Stimulated activated CD8-positive, alpha-beta memory T cell treated with anti-CD3 and anti-CD28 coated beads, Interleukin-7, amount 100 ng/mL, for 1 hour (primary cell): ENCODE results near the gene LDLRAD3.
"Not testable (repeated sequence)": the region's sequence is repeated elsewhere in the genome, so short reads cannot be mapped to it uniquely, and the experiment has no call there.

ENCODE experiments used
- DNase-seq, 2 donors: peaks; one replicate each; pipeline ENCODE4 v3.0.0-alpha.2; 2020; ENCODE audit warnings: low read depth in 2 of 2

LDLRAD3 gene

DNA sequence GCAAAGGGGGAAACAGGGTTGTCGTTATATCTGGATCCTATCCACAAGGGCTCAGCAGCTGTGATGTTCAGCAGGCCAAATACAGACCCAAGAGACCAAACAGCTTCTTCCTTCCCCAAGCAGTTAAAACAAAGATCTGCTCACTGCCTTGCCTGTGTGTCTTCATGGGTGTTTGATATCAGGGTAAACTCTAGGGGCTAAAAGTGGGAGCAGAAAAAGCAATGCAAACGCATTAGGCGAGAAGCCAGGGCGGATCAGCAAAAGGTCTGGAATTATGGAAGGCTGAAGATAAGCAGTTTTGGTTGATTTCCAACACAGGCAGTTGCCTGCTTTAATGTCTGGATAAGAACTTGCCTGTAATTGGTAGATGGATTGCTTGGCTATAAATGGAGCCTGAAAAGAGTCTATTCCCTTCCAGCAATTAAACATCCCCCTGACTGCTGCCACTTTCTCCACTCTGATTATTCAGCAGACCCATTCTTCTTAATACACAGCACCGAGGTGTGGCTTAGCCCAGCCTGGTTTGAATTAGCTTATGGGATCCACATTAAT, 219.1 kb downstream of the LDLRAD3 start:
- DNase-seq, result no peak

DNA sequence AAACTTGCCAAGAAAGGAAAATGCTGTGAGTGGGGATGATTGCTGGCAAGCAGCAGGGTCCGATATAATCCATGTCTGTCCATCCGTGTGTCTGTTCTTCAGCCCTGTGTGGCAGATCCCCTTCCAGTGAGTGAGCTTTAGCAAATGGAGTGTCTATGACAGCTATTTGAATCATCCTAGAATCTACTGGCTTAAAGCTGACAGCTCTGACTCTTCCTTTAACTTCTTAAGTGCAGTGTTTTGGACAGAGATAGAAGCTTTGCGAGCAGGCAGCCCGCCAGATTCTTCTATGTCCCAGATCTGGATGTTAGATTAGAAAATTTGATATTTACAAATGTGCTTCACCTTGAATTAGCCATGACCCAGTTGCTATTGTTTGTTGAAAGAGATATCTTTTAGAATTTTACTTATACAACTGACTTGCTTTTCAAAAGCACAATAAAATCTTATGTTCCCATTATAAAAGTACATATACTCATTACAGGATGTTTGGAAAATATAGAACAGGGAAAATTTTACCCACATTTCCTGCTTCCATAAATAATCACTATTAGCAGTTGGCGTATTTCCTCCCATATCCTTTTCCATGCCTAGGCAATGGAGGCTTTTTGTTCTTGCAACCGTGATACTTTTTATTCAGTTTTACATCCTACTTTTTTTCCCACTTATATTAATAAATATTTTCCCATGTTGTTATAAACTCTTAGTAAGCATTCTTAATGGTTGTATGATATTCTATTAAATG, 220.8 kb downstream of the LDLRAD3 start:
- DNase-seq, result no peak

DNA sequence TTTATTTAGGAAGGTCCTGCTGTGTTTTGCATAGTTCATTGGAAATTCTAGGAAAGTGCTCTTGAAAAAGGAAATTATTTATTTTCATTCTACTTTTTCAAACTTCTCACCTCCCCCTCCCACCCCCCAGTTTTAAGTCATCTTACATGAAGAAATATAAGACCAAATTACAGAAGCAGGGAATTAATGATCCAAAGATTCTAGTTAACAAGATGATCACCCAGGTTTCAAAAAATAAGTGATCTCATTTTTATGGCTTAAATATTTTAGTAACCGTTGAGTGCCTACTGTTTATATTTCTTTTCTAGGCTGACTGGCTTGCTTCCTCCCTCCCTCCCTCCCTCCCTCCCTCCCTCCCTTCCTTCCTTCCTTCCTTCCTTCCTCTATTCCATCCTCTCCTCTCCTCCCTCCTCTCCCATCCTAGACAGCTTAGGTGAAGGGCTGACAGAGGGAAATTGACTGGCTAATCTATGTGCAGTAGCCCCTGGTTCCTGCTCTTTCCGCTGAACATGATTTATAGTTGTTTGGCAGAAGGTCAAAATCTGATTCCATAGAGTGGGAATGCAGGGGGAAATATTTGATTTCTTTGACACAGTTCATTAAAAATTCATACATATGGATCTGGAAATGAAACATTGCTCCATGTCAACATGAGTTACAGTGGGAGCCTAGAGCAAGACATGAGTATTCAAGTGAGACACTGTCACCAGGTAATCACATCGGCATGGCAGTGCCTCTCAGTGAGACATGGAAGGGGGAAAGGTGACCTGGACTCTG, 221.9 kb downstream of the LDLRAD3 start:
- DNase-seq, result no peak

DNA sequence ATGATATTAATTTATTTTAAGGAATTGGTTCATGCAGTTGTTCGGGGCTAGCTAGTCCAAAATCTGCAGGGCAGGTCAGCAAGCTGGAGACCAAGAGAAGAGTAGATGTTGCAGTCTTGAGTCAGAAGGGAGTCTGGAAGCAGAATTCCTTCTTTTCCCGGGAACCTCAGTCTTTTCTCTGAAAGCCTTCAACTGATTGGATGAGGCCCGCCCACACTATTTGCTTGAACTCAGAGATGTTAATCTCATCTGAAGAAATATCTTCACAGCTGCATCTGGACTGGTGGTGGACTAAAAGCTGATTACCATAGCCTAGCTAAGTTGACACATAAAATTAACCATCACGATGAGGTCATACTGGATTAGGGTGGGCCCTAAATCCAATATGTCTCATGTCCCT, 223.2 kb downstream of the LDLRAD3 start:
- no peak for DNase-seq

DNA sequence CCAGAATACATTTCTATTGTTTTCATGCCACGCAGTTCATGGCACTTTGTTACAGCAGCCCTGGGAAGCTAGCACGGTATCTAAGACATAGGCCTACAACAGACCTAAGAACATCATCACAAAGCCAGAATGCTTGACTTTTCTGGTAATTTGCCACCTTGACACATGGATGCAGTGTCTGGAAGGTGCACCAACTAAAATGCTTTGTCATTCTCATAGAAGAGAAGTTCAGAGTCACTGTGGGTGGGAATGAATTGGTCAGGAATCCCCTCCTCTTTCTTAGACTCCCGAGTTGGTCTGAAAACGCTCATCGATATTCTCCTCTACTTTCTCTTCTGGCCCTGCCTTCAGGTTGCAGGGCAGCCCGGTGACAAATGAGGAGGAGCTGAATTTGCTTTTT, 223.9 kb downstream of the LDLRAD3 start:
- DNase-seq, result no peak

DNA sequence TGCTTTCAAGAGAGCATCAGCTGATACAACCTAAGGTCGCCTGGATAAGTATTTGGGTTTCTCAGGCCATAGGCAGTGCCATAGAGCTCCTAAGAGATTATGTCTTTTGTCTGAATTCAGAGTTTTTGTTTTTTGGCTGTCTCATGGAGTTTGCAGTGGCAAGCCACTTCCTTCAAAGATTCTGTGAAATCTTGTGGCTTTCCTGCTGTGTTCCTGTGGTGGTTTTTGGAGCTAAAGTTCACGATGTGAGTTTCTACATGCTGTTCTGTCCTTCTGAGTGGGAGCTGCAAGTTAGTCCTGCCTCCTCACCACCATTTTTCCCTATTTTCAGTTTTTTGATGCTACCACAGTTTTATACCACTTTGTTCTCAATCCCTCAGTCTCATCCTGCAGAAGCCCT, 234.0 kb downstream of the LDLRAD3 start:
- DNase-seq, result no peak

DNA sequence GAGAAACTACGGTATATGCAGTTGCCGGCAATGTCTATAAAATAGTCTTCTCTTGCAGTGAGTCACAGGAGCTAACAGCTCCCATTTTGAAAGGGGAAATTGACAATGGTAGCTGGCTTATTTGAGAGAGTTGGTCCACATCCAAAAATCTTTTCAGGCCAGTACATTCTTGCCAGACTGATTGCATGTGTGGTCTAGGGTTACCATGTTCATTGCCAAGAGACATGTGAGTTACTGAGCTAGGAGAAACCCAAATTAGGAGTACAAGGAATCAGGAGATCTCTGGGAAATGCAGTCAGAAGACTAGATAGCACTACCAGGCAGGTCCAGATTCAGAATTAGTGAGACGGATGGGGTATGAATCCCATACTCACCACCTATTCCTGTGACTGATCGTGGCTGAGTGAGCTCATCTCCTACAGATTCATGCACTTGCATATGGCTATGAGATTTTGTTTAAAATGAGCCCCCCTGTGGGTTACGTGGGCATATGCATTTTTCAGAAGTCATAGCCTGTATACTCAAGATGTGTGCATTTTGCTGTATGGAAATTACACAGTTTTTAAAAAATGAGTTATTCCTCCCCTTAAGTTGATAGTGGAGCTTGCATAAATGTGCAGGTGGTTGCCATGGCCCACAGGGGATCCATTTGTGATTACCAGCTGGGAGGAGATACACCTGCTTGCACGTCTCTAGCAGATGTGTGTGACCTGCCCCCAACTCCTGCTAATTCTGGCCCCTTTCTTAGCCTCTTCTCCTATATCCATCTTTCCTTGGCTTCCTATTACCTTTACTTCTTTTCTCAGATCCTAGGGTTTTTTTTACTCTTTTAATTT, 242.7 kb downstream of the LDLRAD3 start:
- DNase-seq, result no peak

DNA sequence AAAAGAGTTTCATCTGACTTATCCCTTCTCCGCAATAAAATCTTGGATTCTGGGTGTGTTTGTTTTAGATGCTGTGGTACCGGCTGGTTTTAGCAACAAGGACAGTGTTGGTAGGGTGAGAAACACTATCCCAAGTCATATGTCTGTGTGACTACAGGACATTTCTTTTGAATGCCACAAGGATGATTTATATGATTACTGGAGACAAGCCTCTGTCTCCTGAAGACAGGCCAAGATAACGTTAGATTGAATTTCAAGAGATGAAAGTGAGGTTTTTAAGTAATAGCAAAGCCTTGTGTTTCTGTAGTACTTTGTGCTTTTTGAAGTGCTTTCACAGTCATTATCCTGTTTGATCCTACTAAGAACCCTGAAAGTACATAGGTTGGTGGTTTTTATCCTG, 243.8 kb downstream of the LDLRAD3 start:
- DNase-seq, result no peak

DNA sequence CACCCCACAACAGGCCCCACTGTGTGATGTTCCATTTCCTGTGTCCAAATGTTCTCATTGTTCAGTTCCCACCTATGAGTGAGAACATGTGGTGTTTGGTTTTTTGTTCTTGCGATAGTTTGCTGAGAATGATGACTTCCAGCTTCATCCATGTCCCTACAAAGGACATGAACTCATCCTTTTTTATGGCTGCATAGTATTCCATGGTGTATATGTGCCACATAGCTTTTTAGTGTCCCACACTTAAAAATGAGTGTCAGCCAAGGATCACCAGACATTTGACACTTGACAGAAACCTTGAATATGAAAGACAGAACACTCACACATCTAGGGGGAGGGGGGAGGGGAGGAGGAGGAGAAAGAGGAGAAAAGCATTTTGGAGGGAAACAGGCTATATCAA, 245.9 kb downstream of the LDLRAD3 start:
- not testable (repeated sequence) for DNase-seq

DNA sequence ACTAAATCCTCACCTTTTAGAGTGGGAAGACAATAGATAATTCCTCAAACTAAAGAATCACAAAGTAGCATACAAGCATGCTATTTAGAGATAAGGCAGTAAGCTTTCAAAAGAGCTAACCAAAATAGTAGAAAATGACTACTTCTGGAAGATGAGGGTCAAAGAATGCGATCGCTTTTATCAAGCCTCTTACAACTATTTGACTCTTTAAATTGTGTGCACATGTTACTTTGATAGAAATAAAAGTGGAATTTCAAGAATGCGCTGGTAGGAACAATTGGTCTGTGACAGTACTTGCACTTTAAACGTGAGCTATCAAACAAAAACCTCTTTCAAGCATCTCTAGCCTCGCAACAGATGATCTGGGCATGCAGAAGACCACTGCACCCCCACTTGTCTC, 248.1 kb downstream of the LDLRAD3 start:
- no peak for DNase-seq

DNA sequence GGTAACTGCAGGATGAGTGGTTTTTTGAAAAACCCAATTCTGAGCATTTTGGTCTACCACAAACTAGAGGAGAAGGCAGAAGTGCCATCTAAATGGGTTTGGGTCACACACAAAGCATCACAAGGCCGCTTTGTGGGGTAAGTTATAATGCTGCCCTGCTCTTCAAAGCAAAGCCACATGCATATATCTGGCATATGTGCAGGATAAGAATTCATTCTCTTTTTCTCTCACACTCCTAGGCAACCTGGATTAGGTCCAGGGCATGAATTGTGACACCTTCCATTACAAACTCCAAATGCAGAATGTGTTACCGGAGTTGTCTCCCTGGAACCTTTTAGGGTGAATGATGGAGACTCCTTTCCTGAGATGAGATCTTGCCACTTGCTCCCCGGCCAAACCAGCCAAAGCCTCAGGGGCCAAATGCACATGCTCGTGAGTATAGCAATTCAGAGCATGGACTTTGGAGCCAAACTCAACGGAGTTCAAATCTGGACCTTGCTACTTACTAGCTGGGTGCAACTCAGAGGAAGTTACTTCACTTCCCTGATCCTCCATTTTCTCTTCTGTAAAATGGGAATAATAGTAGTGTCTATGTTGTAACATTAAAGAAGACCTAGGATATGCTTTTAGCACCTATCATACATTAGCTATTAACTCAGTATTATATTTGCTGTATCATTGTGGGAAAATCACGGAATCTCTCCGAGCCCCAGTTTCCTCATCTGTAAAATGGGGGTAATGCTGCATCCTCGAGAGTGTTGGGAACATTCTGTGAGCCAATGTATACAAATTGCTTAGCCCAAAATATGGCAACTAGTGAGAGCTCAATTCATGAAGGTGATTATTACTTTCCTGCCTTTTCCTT, 248.8 kb downstream of the LDLRAD3 start:
- no peak for DNase-seq

DNA sequence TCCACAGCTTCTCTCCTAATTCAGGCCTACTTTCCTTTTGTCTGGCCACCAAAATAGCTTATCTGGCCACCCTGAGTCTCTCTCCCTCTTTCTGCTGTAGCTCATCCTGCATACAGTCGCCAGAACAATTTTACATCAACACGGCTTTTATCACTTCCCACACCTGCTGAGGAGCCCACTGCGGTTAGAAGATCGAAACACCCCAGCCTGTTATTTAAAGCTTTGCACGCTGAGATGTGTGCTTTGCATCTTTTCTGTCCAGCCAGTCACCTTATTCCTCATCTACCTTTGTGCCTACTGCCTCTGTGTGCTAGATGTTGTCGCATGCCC, 249.4 kb downstream of the LDLRAD3 start:
- DNase-seq, result no peak

DNA sequence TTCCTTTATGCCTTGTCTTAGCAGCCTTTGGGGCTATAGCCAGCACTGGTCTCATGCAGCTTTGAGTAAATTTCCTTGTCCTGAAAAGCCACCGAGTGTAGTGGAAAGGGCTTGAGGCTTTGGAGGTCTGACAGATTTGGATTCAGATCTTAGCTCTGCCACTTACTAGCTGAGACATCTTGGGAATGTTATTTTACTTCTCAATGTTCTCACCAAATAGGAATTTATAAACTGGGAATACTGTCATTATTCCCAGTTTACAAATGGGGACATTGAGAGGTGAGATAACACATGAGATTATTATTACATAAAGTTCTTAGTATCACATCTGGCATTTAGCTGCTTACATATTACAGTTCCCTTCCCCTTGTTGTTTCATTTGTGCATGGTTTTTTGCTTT, 249.9 kb downstream of the LDLRAD3 start:
- no peak for DNase-seq

DNA sequence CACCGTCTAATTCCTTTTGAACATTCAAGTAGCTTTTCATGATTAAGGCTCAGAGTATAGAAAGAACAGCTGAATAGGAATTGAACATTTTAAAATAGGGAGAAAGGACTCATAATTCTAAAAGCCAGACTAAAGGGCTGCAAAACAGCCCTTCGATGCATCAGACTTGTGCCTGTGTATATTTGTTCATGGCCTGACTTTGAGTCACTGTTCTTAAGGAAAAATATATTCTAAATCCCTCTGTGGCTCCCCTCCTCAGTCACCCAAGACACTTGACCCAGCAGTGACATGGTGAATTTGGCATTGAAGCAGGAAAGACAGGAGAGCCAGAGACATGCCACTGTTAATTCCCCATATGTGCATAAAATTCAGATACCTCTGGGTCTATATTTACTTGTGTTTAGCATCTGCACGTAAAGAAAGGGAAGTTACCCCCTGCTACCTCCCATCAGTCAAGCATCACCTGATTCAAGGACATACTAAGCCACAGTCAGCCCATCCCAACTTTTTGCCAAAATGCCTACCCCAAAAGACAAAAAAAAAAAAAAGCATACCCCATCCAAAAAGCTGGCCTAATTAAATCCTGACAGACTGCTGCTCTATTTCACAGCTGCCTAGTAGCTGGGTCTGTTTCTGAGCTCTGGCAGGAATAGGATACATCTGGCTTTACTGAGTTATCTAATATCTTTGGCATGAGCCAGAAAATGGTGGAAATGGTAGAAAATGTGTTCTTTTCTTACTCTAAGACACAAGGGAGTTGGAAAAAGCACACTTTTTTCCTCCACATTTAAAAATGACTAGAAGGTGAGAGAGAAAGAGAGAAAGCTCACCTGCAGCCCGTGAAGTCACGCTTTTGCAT, 251.9 kb downstream of the LDLRAD3 start:
- DNase-seq, result no peak

DNA sequence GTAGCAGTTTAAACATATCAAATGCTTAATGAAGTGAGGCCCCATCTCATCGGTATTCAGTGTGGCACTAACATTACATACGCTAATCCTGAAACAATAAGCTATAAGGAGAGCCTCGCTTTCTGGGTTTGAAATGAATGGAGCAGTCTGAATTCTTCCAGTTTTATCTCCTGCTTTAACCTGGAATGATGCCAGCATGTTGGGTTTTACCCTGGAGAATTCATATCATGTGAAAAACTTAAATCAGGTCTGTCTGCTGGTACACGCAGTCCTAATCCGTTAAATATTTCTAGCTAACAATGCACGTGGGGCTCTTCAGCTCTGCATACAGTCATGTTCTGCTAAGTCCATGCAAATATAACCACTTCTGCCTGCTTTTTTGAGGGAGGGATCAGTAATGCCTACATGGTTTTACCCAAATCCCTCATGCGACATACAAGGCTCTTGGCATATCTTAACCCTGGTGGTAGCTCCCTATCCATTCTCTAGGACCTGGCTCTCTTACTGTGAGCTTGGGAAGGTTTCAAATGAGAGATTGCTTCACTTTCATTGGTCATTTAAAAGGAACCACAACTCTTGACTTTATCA, 252.6 kb downstream of the LDLRAD3 start:
- no peak for DNase-seq

DNA sequence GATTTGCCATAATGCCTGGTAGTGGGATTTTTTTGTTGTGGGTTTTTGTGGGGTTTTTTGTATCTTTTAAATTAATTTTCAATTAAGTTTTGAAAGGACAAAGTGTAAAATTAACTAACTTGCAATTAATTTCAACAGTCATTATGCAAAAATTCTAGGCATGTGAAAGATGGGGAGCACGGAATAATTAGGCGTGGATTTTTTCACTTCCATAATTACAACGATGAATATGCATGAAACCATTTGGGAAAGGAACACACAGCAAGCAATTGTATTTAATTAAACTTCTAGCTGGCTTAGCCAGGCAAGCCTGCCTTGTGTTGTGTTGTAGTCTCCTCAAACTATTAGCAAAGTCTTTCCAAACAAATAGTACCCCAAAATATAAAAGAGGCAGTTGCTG, 257.5 kb downstream of the LDLRAD3 start:
- DNase-seq, result no peak

DNA sequence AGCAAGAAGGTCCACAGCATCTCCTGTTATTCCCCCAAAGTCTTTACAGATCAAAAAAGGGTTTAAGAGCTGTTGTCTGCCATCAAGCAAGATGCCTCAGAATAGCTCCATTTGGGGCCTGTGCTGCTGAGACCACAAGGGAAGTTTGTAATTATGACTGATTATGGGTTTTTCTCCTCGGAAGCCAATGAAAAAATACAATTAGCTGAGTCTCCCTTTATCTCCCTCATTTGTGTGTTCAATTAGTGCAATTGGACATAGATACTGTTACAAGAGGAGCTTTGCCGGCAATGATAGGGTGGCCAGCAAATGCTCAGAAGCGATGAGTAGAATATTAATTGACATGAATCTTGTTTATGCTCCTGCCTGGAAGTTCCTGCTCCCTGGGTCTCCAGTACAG, 261.7 kb downstream of the LDLRAD3 start:
- DNase-seq, result no peak

DNA sequence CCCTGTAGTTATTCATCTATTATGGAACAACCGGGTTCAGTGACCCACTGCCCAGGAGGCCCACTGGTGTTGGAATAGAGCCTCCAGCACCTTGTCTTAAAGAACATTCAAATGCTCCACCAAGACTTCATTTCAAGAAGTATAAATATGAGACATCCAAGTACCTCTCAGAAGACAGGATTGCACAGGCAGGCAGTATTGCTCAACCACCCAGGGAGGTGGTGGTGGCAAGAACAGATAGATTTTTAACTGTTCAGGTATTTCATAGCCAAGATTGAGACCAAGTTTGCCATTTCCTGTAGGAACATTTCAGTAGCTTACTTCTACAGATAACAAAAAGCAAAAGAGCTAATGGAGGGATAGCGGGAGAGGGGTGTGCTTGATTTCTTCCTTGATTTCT, 266.7 kb downstream of the LDLRAD3 start:
- DNase-seq, result no peak

DNA sequence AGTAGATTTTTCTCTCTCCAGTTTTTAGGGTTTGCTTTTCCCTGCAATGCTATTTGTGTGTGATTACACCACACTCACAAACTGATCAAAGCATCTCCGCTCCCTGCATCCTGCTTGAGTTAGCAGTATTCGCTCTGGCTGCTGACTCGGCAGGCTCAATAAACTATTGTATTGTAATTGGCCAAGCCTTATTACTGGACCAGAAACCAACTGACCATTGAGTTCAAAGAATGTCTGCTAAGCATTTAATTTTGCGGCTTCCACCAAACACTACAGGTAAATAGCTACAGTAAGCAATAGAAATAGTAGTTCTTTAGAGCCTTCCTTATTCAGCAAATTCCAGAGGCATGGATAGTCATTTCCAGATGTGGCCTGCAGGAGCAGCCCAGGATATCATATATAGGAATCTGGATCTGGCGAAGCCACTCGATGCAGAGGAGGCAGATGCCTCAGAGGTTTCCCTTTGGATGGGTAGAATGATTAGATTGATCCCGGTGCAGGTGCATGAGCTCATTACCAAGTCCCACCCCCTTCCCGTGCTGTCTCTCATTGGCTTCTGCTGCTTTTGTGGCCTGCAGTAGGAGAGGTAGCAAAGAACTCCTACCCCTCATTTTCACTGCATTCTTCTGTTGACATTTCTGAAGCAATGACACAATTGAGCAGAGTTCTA, 268.0 kb downstream of the LDLRAD3 start:
- no peak for DNase-seq
